GM21367 (cell line): ENCODE measurements around the gene RXFP3.
"Not testable (repeated sequence)": the region's sequence is repeated elsewhere in the genome, so short reads cannot be mapped to it uniquely, and the experiment has no call there.

Source experiments
- ATAC-seq: cut with Tn5 transposase; IDR thresholded peaks from one replicate; pipeline ENCODE4 v1.9.1; 2021; ENCODE audit not compliant: unreplicated experiment

The RXFP3 gene

GRCh38 chr5:33933723-33934169, 2.4 kb upstream of the RXFP3 start:
- peak; percentile 85 for ATAC-seq

- peak; percentile 6 for ATAC-seq
Measured at GRCh38 chr5:33934176-33934575, 2.0 kb upstream of the RXFP3 start.

DNA sequence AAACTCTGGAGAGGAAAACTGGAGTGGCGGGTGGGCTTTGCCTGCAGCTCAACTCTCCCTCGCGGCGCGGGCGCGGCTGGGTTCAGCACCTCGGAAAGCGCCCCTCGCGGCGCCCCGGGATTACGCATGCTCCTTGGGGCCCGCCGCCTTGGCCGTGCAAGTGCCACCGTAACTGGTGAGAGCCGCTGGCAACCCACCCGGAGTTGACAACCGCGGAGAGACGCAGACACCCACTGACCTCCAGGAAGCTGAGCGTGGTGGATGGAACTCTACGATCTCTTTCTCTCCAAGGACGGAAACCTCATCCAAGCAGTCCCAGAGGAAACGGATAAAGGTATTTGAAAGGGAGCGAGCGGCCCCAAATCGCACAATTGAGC, 194 bp upstream of the RXFP3 start:
- ATAC-seq: no peak

GRCh38 chr5:33937017-33937706, 976 bp downstream of the RXFP3 start:
- ATAC-seq: no peak

DNA sequence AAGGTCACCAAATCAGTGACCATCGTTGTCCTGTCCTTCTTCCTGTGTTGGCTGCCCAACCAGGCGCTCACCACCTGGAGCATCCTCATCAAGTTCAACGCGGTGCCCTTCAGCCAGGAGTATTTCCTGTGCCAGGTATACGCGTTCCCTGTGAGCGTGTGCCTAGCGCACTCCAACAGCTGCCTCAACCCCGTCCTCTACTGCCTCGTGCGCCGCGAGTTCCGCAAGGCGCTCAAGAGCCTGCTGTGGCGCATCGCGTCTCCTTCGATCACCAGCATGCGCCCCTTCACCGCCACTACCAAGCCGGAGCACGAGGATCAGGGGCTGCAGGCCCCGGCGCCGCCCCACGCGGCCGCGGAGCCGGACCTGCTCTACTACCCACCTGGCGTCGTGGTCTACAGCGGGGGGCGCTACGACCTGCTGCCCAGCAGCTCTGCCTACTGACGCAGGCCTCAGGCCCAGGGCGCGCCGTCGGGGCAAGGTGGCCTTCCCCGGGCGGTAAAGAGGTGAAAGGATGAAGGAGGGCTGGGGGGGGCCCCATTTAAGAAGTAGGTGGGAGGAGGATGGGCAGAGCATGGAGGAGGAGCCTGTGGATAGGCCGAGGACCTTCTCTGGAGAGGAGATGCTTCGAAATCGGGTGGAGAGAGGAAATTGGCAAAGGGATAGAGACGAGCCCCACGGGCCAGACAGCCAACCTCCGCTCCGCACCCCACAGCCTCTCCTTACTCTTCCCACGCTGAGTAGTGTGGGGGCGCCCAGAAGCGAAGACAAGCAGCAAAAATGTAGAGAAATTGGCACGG, 1.7 kb downstream of the RXFP3 start:
- ATAC-seq: no peak

DNA sequence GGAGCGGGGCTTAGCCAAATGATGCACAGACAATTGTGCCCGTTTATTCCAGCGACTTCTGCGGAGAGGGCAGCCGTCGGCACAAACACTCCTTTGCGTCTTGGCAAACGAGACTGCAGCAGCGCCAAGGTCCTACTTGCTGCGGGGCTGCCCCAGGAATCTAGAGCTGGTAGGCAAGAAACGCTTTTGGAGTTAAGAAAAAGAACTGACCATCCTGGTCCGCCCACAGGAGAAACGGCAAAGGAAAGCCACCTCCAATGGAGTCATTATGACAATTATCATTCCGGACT, 2.3 kb downstream of the RXFP3 start:
- ATAC-seq: no peak

DNA sequence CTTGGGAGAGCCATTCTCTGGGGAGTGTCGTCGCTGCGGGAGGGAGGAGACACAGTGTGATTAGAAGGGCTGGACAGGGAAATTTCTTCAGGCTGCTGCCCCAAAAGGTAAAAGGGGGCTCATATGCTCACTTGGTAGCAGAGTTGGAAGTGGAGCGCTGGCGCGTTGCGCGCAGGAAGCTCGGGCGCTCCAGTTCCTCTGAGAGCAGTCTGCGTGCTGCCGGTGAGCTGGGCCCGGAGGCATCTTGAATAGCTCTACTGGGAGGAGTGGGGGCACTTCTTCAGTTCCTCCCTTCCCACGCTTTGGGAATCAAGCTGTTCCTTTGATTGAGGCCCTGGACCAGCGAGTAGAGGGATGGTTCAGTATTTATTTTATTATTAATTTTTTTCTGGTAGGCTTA, 2.7 kb downstream of the RXFP3 start:
- no peak for ATAC-seq

DNA sequence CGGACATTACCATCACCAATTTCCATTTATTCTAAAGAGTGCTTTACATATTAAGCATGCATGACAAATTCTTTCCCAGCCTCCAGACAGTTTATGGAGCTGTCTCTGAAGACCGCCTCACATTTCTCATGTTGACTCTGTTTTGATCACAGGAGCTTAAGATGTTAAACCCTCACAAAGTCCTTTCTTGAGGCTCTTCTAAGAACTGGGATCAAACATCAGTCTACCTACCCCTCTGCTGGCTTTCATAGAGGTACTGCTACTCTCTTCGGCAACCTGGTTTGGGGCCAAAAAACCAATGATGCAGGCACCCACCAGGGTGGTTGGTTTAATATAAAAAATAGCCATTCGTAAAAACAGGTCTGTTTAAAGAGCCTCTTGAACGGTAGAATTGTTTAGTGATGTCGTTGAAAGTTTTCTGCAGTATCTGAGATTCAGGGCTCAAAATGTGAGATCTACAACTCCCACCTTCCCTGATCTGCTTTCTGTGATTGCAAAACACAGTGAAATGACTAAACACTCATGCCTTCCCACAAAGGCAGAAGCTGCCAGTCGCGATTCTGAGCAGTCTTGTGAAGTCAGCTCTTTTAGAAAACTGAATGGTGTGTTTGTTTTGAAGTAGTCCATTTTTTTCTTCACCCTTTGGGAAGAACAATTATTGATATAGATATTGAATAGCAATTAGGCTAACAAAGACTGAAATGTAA, 3.5 kb downstream of the RXFP3 start:
- no peak for ATAC-seq

DNA sequence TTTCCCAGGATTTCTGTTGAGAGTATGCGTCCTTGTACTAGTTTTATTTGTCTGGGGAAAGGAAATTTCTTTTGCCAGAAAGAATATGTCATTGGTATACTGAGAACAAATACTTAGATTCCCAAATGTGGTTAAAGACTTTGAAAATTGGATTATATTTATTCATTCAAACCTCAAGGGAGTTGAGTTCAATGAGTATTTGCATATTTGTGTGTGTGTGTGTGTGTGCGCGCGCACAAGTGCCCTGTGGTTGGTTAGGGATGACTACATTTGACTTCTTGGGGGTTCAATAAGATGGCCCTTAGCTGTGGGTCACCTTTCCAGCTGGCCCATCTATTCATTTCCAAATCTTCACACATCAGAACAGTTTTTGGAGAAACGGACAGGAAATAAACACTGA, 4.9 kb downstream of the RXFP3 start:
- ATAC-seq: no peak

- no peak for ATAC-seq
Measured at GRCh38 chr5:33944543-33945132, 8.5 kb downstream of the RXFP3 start.

DNA sequence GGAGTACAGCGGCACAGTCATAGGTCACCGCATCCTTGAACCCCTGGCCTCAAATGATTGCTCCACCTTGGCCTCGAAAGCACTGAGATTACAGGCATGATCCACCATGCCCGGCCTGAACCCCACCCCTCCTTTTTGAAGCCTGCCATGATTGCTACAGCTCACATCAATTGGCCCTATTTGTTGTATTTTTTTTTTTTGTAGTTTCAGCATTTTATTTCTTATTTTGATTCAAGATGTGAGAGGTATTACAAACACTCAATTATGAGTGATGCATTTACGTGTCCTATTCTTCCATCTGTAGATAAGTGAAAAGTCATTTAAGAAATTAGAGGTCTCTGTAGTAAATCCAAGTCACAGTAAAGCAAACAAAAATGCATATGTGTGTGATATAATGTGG, 16.0 kb downstream of the RXFP3 start:
- ATAC-seq: not testable (repeated sequence)

GRCh38 chr5:33957577-33958150, 21.5 kb downstream of the RXFP3 start:
- ATAC-seq: no peak

- ATAC-seq: no peak
Measured at GRCh38 chr5:33958176-33958575, 22.0 kb downstream of the RXFP3 start.

DNA sequence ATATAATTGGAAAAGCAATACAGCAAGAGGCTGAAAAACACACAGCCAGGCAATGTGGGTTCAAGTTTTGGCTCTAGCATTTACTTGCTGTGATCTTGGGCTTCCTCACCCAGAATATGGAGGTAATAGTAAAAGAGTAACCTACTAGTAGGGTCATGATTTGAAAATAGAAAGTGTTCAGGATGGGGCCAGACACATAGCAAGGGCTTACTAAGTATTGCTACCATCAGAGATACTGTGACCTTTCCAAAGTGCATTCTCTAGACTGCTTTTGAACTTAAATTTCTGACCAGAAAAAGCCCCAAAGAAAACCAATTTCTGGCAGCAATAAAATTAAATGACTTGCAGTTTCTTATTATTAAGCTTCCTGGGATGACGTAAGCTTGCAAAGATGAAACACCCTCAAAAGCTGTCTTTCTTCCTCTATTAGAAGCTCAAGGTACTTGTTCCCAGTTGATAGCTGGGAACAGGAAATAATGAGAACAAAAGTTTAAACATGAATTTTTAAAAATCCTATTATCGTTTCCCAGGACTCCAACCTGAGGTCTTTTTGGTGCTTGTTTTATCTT, 28.0 kb downstream of the RXFP3 start:
- no peak for ATAC-seq

- no peak for ATAC-seq
Measured at GRCh38 chr5:33966805-33967204, 30.6 kb downstream of the RXFP3 start.

- ATAC-seq: no peak
Measured at GRCh38 chr5:33968211-33969005, 32.2 kb downstream of the RXFP3 start.

- peak; percentile 69 for ATAC-seq
Measured at GRCh38 chr5:33969572-33970452, 33.6 kb downstream of the RXFP3 start.

GRCh38 chr5:33973271-33973670, 37.1 kb downstream of the RXFP3 start:
- peak; percentile 51 for ATAC-seq

DNA sequence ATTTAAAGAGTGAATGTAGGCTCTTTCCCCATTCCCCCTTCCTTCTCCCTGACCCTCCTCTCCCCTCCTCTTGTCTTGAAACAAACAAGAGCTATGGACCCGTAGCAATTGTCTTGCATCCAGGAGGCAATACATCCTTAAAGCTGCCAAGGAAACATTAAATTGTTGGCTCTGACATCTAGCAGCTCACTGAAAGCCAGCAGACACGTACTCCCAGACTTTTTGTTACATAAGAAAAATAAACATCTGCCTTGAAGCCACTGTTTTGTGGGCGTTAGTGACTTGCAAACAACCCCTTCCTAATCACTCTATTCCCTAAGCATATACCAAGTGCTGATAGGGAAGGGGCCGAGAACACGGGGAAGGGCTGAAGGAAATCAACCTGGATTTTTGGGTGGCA, 39.7 kb downstream of the RXFP3 start:
- no peak for ATAC-seq
